ENCODE data around the gene TADA3. TPM values are rescaled to one million over a fixed set of nuclear protein-coding genes. Genes with fewer than 3 reads are reported as not detected.

The TADA3 gene
- total and polyA plus RNA-seq, 10 donors = 33.6 to 73.7 (median 49.4) TPM

GRCh38 chr3:9779075-9779593, 13.1 kb downstream of the TADA3 start:
- H3K27ac ChIP-seq = peak overlapping the region in 6 of 8 donors; percentile 70 to 89 (median 80)
- intact Hi-C loops (cut with DNase I; ENCODE audit: low total_unique reads) = no loop called here
- no peaks in the 10 kb centered on the region for H3K9me3 ChIP-seq
- peaks cover 26 to 61% (median 47%) of the 10 kb centered on the region in 6 donors for H3K4me1 ChIP-seq
- peaks cover 0 to 49% (median 26%) of the 10 kb centered on the region in 6 donors for H3K36me3 ChIP-seq
- DNase-seq = peak; percentile 78
- no peaks in the 10 kb centered on the region for H3K27me3 ChIP-seq (replicated peaks in 1 of 7)
- no peak for TF ChIP-seq POLR2AphosphoS5 (IDR thresholded peaks at IDR 0.05)
- TF ChIP-seq CTCF (IDR thresholded peaks at IDR 0.05 in 8 of 11, conservative IDR thresholded peaks at IDR 0.05 in 3 of 11) = no peak
- TF ChIP-seq POLR2A (IDR thresholded peaks at IDR 0.05) = no peak
- WGBS, 5 donors = 41 to 66% (median 42%) methylated on average over 6 of the region's 6 CpGs
- no peak overlapping the region for H3K4me3 ChIP-seq

- Histone ChIP-seq H3K4me3 (no peak overlapping the region), H3K4me1 (peaks cover 26 to 61% (median 47%) of the 10 kb centered on the region in 6 donors), H3K36me3 (peaks cover 0 to 42% (median 18%) of the 10 kb centered on the region in 6 donors), H3K27ac (peak overlapping the region in 2 of 8 donors; percentile 82 to 89), H3K27me3 (replicated peaks in 1 of 7) (no peaks in the 10 kb centered on the region), H3K9me3 (no peaks in the 10 kb centered on the region)
- TF ChIP-seq CTCF (IDR thresholded peaks at IDR 0.05 in 8 of 11, conservative IDR thresholded peaks at IDR 0.05 in 3 of 11) (no peak), POLR2A (IDR thresholded peaks at IDR 0.05) (no peak), POLR2AphosphoS5 (IDR thresholded peaks at IDR 0.05) (no peak)
- intact Hi-C loops (cut with DNase I; ENCODE audit: low total_unique reads) = no loop called here
- DNase-seq = peak; percentile 44
- WGBS, 5 donors = 76 to 95% (median 81%) methylated on average over 5 of the region's 5 CpGs
These were observed 13.9 kb downstream of the TADA3 start for GRCh38 chr3:9778143-9779074.

GRCh38 chr3:9777694-9778021, 14.6 kb downstream of the TADA3 start:
- Histone ChIP-seq H3K36me3 (peaks cover 0 to 34% (median 11%) of the 10 kb centered on the region in 6 donors), H3K4me3 (no peak overlapping the region), H3K9me3 (no peaks in the 10 kb centered on the region), H3K27me3 (replicated peaks in 1 of 7) (no peaks in the 10 kb centered on the region), H3K4me1 (peaks cover 26 to 55% (median 44%) of the 10 kb centered on the region in 6 donors), H3K27ac (no peak overlapping the region)
- TF ChIP-seq POLR2AphosphoS5 (IDR thresholded peaks at IDR 0.05) = no peak
- TF ChIP-seq CTCF (IDR thresholded peaks at IDR 0.05 in 8 of 11, conservative IDR thresholded peaks at IDR 0.05 in 3 of 11) = no peak
- TF ChIP-seq POLR2A (IDR thresholded peaks at IDR 0.05) = no peak
- intact Hi-C loops (cut with DNase I; ENCODE audit: low total_unique reads) = no loop called here
- WGBS, 5 donors = 85 to 96% (median 94%) methylated on average over 1 of the region's 1 CpG
- DNase-seq = peak; percentile 21
